VCaP (cell line): ENCODE results near the gene TPM2.
A peak's percentile ranks its signal among the peaks of the same experiment; 100 is the strongest.
"Not testable (repeated sequence)": the region's sequence is repeated elsewhere in the genome, so short reads cannot be mapped to it uniquely, and the experiment has no call there.

Source experiments
- H3K27ac ChIP-seq: fragments of 450-650 bp; 2 replicates; pipeline ENCODE4 v1.5.1; 2017
- TF ChIP-seq, protein P1 (sequence below): fragments of 450-650 bp; conservative IDR thresholded peaks from 2 replicates; pipeline ENCODE4 v1.5.1; 2017; ENCODE audit warnings: mild to moderate bottlenecking, moderate library complexity

The TPM2 gene

DNA sequence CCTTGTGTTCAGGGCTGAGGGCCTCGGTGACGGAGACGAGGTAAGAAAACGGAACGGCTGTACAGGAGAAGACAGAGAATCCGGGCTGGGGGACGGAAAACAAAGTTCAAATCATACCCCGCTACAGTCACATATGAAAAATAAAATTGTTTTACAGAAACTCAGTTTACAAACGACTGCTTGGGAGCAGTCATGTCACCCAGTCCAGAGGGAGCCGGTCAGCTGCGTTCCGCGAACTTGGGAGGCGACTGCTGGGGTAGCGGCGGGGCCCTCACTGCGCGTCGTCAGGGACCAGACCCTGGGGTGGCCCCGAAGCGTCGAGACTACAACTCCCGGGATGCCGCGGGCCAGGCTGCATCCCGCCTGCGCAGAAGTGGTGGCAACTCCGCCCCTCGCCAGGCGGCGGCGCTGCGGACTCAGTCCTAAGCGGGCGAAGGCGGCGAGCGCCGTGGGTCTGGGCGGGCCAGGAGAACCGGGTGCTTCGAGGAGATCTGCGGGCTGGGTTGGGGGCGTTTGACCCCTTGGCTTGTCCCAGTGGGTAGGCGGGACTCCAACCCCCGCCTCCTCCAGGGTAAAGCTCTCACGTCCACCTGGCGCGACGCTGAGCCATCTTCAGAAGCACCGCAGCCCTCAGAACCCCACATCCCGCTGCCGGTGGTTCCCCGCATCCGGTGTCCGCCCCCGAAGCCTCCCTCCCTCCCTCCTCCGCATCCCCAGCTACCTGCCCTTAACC, 43.0 kb downstream of the TPM2 start:
- peak overlapping the region; percentile 78; the same call in 1 of the 2 replicates for H3K27ac ChIP-seq
- TF ChIP-seq, protein P1, sequence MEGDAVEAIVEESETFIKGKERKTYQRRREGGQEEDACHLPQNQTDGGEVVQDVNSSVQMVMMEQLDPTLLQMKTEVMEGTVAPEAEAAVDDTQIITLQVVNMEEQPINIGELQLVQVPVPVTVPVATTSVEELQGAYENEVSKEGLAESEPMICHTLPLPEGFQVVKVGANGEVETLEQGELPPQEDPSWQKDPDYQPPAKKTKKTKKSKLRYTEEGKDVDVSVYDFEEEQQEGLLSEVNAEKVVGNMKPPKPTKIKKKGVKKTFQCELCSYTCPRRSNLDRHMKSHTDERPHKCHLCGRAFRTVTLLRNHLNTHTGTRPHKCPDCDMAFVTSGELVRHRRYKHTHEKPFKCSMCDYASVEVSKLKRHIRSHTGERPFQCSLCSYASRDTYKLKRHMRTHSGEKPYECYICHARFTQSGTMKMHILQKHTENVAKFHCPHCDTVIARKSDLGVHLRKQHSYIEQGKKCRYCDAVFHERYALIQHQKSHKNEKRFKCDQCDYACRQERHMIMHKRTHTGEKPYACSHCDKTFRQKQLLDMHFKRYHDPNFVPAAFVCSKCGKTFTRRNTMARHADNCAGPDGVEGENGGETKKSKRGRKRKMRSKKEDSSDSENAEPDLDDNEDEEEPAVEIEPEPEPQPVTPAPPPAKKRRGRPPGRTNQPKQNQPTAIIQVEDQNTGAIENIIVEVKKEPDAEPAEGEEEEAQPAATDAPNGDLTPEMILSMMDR, result peak; percentile 97

- peak overlapping the region; percentile 78; the same call in 1 of the 2 replicates for H3K27ac ChIP-seq
- TF ChIP-seq, protein P1, result no peak
These were observed 43.6 kb downstream of the TPM2 start for GRCh38 chr9:35646153-35646532.

DNA sequence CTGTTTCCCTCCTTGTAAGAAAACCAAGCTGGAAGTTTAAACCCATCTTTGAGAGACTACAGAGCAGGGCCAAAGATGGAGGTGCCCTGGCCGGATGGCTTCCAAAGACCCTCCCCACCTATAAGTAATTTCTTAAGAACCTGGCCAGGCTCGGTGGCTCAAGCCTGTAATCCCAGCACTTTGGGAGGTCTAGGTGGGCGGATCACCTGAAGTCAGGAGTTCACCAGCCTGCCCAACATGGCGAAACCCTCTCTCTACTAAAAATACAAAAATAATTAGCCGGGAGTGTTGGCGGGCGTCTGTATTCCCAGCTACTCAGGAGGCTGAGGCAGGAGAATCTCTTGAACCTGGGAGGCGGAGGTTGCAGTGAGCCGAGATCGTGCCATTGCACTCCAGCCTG, 44.0 kb downstream of the TPM2 start:
- peak overlapping the region; percentile 78; the same call in 1 of the 2 replicates for H3K27ac ChIP-seq

DNA sequence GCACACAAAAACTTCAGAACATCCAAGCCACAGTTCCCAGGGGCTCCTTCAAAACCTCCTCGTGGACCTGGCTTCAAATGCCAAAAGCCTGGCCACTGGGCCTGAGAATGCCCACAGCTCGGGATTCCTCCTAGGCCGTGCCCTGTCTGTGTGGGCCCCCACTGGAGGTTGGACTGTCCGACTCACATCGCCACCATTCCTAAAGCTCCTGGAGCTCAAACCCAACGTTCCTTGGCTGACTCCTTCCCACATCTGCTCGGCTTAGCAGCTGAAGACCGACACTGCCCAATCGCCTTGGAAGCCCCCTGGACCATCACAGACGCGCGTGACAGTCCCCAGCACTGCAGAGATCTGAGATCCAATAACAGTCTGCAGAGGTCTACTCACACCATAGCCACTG, 46.7 kb downstream of the TPM2 start:
- TF ChIP-seq, protein P1, result no peak
- H3K27ac ChIP-seq, result no peak overlapping the region

- not testable (repeated sequence) for H3K27ac ChIP-seq
These were observed 48.2 kb downstream of the TPM2 start for GRCh38 chr9:35641478-35641877.

- not testable (repeated sequence) for H3K27ac ChIP-seq
These were observed 49.3 kb downstream of the TPM2 start for GRCh38 chr9:35640431-35640830.

GRCh38 chr9:35639631-35640030, 50.1 kb downstream of the TPM2 start:
- H3K27ac ChIP-seq, result no peak overlapping the region
- TF ChIP-seq, protein P1, result no peak

DNA sequence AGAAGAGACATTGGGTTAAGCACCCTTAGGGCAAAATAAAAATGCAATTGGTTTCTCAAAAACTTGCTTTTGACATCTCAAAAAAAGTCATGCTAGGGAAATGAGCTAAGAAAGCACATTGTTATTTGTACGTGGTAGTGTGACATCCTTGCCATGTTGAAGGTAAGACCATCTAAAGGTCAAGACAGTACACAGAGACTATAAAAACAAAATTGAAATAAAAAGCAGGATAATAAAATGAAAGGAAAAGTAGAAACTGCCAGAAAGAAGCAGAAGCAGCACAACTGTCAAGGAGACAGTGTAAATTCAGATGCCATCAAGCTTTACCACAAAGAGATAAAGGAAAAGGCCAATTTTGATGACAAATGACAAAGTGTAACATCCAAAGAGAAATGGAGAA, 50.5 kb downstream of the TPM2 start:
- not testable (repeated sequence) for H3K27ac ChIP-seq

GRCh38 chr9:35638751-35639150, 51.0 kb downstream of the TPM2 start:
- not testable (repeated sequence) for H3K27ac ChIP-seq

- not testable (repeated sequence) for H3K27ac ChIP-seq
These were observed 52.2 kb downstream of the TPM2 start for GRCh38 chr9:35637427-35637955.

GRCh38 chr9:35636877-35637246, 52.9 kb downstream of the TPM2 start:
- H3K27ac ChIP-seq, result not testable (repeated sequence)
